GM18909 (cell line): ENCODE data around the gene CDHR3.
"Not testable (repeated sequence)": the region's sequence is repeated elsewhere in the genome, so short reads cannot be mapped to it uniquely, and the experiment has no call there.

Experiments
- ATAC-seq: cut with Tn5 transposase; IDR thresholded peaks from one replicate; pipeline ENCODE4 v1.9.1; 2021; ENCODE audit warnings: mild to moderate bottlenecking; ENCODE audit not compliant: unreplicated experiment, poor library complexity

CDHR3 gene

GRCh38 chr7:105955651-105956466 is 7.2 kb upstream of the CDHR3 start:
- ATAC-seq: not testable (repeated sequence)

DNA sequence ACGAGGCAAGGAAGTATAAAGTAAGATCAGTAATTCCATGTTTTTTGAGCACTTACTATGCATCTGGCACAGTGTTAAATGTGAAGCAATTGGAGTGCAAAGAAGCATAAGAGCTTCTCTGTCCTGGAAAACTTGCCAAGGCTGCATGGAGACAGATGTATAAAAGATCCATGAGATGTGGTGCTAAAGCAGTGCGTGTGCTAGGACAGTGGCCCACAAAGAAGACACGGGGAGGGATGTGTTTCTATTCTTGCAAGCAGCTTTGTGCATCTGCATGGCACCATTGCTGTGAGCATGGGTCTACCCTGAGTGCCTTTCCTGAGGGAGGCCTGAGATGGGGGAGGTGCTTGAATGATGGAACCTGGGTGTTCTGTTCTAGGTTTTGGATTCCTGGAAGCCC is 5.1 kb upstream of the CDHR3 start:
- ATAC-seq: no peak

DNA sequence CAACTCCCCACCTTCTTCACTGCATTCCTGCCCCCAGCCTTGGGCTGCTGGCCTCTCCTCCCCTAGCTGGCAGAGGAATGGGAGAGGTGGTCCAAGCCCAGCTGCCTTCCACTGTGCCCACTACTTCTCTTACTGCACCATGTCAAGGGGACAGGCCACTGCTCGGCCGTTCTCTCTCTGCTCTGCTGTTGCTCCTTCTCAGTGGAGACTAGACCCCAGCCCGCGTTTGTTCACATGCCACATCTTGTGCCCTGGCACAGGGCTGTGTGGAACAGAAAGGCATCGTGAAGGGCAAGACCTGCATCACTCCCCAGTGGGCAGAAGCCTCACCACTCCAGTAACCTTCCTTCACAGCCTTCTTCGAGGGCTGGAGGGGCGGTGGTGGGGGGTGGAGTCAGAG is 711 bp upstream of the CDHR3 start:
- no peak for ATAC-seq

- no peak for ATAC-seq
Measured at GRCh38 chr7:105971845-105972244, 8.8 kb downstream of the CDHR3 start.

DNA sequence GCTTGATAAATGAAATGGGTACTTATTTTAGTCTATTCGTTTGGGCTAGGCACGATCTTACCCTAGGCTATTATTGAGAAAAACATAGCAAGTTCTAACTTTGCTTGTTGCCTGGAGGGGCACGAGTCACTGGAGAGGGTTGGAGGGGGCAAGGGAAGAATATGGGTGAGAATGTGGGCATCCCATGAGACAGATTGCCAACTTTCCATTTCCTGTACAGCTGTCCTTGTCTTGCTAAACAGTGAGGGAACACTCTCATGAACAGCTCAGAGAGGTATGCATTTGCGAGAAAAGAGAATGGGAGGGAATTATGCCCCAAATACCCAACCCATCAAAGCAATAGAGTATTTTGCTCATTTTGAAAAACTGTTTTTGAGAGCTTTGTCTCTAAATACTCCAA is 9.2 kb downstream of the CDHR3 start:
- ATAC-seq: no peak

- ATAC-seq: no peak
Measured at GRCh38 chr7:105974471-105974870, 11.4 kb downstream of the CDHR3 start.

DNA sequence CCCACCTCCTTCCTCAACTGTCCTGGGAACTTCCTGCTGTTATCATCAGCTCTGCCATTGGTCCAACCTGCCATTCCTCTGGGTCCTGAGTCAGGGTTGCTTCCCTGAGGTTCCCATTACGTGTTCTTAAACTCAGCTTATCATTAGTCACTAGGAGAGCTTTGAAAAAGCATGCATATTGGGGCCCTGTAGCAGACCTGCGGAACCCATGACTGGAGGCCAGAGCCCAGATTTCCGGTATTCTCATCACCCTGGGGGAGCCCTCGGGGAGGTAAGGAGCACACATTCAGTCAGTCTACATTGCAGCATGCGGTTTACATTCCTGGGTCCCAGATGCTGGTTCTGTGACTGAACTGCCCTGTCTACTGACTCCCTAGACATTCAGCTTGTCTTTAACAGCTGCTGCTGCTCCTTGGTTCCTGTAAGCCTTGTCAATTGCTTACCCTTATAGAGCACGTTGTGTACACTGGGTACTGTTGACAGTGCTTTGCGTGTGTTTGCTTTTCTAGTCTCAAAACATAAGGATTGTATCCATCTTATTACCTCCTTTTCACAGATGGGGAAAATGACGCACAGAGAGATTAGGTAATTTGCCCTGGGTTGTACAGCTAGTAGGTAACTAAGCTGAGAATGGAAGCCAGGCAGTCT is 12.8 kb downstream of the CDHR3 start:
- no peak for ATAC-seq

DNA sequence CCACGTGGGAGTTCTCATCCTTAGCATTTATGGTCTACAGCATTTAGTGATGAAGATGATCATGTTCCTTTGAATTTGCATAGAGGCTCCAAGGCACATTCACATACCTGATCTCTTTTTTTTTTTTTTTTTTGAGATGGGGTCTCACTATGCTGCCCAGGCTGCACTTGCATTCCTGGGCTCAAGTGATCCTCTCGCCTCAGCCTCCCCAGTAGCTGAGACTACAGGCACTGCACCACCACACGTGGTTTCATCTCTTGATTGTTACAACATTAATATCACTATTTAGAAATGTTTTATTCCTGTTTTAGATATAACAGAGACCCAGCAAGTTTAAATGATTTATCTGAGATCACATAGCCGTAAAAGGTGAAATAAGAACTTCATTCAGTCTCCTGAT is 13.8 kb downstream of the CDHR3 start:
- ATAC-seq: no peak

GRCh38 chr7:105978035-105978434 is 15.0 kb downstream of the CDHR3 start:
- ATAC-seq: no peak

- ATAC-seq: no peak
Measured at GRCh38 chr7:105978974-105979373, 15.9 kb downstream of the CDHR3 start.

GRCh38 chr7:105979405-105979804 is 16.3 kb downstream of the CDHR3 start:
- no peak for ATAC-seq

- no peak for ATAC-seq
Measured at GRCh38 chr7:105980645-105981396, 17.8 kb downstream of the CDHR3 start.

DNA sequence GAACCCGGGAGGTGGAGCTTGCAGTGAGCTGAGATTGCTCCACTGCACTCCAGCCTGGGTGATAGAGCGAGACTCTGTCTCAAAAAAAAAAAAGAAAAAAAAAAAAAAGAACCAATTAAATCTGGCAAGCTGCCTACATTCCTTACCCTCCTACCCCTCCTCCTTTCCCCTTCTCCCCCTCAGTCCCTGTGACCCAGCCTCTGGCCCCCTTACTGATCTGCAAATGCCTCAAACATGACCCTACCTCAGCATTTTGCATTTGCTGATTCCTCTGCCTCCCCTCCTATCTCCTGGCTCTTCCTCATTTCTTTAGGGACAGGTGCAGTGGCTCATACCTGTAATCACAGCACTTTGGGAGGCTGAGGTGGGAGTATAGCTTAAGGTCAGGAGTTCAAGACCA is 19.3 kb downstream of the CDHR3 start:
- no peak for ATAC-seq

- not testable (repeated sequence) for ATAC-seq
Measured at GRCh38 chr7:105984808-105985207, 21.7 kb downstream of the CDHR3 start.

DNA sequence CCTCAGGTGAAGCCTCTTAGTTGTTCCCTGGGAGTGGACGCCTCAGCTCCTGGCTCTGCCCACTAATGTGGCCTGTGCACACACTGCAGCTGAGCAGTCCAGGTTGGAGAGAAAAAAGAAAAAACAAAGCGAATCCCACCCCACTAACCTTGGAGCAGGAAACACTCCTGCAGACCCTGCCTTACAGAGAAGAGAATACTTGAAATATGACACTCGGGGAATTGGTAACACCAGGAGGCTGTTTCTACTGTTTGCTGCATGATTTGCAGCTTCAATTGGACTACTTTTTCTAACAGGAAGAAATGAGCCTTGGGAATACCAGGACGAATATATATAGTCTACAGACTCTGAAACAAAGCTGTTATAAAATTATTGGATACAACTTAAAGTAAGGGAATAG is 22.2 kb downstream of the CDHR3 start:
- no peak for ATAC-seq

- ATAC-seq: no peak
Measured at GRCh38 chr7:105985672-105986215, 22.7 kb downstream of the CDHR3 start.

DNA sequence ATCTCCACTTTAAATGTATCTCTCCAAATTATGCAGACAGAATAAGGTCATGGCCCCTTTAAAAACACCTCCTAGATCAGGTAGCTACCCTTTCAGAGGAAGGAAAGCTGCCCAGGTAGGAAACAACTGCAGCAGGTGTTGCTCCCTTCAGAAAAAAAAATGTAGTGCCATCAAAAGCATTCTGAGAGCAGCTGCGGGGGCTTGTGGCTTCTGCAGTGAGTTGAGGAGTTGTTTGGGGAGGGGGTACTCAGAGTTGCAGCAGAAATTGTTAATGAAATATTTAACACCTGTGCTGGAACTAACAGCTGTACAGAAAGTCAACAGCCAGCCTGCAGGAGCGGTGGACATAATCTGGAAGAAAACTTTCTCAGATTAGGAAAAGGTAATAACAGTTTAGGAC is 24.0 kb downstream of the CDHR3 start:
- ATAC-seq: no peak

DNA sequence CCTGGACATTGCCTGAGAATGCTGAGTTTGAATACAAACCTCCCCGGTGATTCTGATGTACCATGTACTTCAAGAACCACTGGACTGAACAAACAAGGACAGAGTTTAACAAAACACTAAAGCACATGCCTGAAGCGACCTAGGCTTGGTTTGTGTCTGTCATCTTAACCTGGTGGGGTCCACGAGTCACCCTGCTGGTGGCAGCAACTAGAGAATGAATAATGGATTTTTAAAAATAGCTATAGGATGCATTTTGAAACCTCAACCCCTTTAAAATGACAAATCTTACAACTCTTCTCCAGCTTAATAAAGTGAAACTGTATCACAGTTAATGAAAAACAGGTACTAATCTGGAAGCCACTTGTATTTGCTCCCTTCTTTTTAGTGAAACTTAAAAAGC is 25.2 kb downstream of the CDHR3 start:
- no peak for ATAC-seq

- ATAC-seq: no peak
Measured at GRCh38 chr7:105989191-105989590, 26.1 kb downstream of the CDHR3 start.

DNA sequence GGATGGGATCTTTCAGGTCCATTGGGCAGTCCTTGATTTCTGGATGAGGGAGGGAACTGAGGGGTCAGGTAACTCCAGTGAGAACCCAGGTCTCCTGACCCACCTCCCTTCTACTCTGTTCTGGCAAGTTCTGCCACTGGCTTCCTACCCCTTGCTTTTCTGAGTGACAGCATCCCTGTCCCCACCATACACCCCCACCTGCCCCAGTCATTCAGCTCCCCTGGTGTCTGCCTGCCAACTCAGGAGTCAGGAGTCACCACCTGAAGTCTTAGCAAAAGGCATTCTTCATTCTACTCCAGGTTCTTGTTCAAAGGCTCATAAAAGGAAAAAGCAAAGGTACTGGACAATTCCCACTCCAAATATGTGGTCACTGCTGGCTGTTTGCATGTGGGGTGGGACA is 26.6 kb downstream of the CDHR3 start:
- ATAC-seq: no peak

DNA sequence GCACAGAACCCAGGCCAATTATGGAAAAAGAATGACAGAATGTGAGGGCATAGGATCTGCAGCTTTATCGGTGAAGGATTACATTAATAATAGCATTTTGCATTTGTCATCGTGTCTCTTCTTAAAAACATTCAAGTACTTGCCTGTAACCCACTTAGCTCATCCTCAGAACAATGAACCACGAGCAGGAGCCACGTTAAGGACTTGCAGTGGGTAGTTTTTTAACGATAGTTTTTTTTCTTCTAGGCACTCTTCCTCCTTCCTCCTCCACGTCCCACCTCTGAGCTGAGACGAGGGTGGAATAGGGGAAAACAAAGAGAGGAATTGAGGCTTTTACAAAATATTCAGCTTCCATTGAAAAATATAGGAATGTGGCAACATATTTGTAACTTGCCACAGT is 27.1 kb downstream of the CDHR3 start:
- ATAC-seq: no peak
